Central memory CD4-positive, alpha-beta T cell (primary cell): ENCODE data around the gene ZGPAT.

ENCODE experiments used
- DNase-seq: peaks from one replicate; pipeline ENCODE4 v3.0.0; 2022

ZGPAT gene

GRCh38 chr20:63745424-63745805 lies 37.6 kb downstream of the ZGPAT start:
- DNase-seq = no peak

GRCh38 chr20:63745961-63746731 lies 38.3 kb downstream of the ZGPAT start:
- no peak for DNase-seq

- DNase-seq = no peak
Measured at GRCh38 chr20:63746751-63747315, 39.0 kb downstream of the ZGPAT start.

- DNase-seq = no peak
Measured at GRCh38 chr20:63747622-63748069, 39.8 kb downstream of the ZGPAT start.

- DNase-seq = no peak
Measured at GRCh38 chr20:63748070-63748933, 40.5 kb downstream of the ZGPAT start.

GRCh38 chr20:63748934-63749270 lies 41.1 kb downstream of the ZGPAT start:
- no peak for DNase-seq

GRCh38 chr20:63749597-63750508 lies 42.0 kb downstream of the ZGPAT start:
- no peak for DNase-seq

- peak; percentile 66 for DNase-seq
Measured at GRCh38 chr20:63750807-63751470, 43.1 kb downstream of the ZGPAT start.

GRCh38 chr20:63751471-63752271 lies 43.8 kb downstream of the ZGPAT start:
- DNase-seq = no peak

GRCh38 chr20:63752411-63753101 lies 44.7 kb downstream of the ZGPAT start:
- DNase-seq = no peak

GRCh38 chr20:63753381-63753780 lies 45.5 kb downstream of the ZGPAT start:
- DNase-seq = no peak

GRCh38 chr20:63754008-63754407 lies 46.2 kb downstream of the ZGPAT start:
- DNase-seq = no peak

GRCh38 chr20:63755933-63756647 lies 48.3 kb downstream of the ZGPAT start:
- DNase-seq = no peak

- DNase-seq = no peak
Measured at GRCh38 chr20:63756648-63756991, 48.8 kb downstream of the ZGPAT start.

- no peak for DNase-seq
Measured at GRCh38 chr20:63758152-63758551, 50.3 kb downstream of the ZGPAT start.

GRCh38 chr20:63759377-63759901 lies 51.6 kb downstream of the ZGPAT start:
- DNase-seq = no peak

GRCh38 chr20:63765082-63765873 lies 57.4 kb downstream of the ZGPAT start:
- no peak for DNase-seq

- DNase-seq = no peak
Measured at GRCh38 chr20:63765902-63766301, 58.1 kb downstream of the ZGPAT start.
